Spleen (tissue), 7 donors: Measurements from ENCODE around the gene RPL21.

Experiments used
- POLR2A ChIP-seq, 3 donors: fragments of 450-650 bp; IDR thresholded peaks; one replicate each; pipeline ENCODE4 v1.5.1; 2017; ENCODE audit warnings: antibody characterized with exemption in 3 of 3, mild to moderate bottlenecking in 1 of 3
- TF ChIP-seq, protein P1 (sequence below), 11 experiments: fragments of 200-600 bp in 7 of 11; fragments of 450-650 bp in 4 of 11; sonication (generic) in 4 of 11; IDR thresholded peaks in 8 of 11; conservative IDR thresholded peaks in 3 of 11; 1 replicate in 7 of 11; 2 replicates in 4 of 11; pipeline versions ENCODE4 v1.4.0 to v1.8.0; 2016 to 2021; ENCODE audit warnings: antibody characterized with exemption in 11 of 11, inconsistent platforms in 4 of 11, mild to moderate bottlenecking in 1 of 11
- donor health status: DM: no; HTN: no; CAD: no; lungs with moderate emphysema.
- donor health status: DM: no; HTN: no; CAD: no.
- donor health status: DM: no; HTN: no; CAD: no.

DNA sequence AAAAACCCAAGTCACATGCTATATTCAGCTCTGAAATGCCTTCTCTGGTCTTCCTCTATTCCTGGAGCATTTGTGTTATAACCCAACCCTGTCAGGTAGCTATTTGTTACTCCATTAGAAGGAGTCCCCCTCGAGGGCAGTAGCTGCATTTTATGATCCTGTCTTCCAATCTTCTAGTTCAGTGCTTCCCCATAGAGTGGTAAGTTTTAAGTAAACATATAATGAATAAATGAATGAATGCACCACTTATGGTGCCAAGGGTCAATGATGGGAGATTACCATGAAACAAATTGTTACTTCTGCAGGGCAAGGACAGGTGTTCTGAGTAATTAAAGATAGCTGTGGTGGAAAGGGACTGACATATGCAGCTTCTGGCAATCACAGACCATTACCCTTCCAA lies 23.3 kb downstream of the RPL21 start:
- TF ChIP-seq, protein P1, sequence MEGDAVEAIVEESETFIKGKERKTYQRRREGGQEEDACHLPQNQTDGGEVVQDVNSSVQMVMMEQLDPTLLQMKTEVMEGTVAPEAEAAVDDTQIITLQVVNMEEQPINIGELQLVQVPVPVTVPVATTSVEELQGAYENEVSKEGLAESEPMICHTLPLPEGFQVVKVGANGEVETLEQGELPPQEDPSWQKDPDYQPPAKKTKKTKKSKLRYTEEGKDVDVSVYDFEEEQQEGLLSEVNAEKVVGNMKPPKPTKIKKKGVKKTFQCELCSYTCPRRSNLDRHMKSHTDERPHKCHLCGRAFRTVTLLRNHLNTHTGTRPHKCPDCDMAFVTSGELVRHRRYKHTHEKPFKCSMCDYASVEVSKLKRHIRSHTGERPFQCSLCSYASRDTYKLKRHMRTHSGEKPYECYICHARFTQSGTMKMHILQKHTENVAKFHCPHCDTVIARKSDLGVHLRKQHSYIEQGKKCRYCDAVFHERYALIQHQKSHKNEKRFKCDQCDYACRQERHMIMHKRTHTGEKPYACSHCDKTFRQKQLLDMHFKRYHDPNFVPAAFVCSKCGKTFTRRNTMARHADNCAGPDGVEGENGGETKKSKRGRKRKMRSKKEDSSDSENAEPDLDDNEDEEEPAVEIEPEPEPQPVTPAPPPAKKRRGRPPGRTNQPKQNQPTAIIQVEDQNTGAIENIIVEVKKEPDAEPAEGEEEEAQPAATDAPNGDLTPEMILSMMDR (IDR thresholded peaks at IDR 0.05 in 8 of 11, conservative IDR thresholded peaks at IDR 0.05 in 3 of 11), result no peak
- no peak for TF ChIP-seq POLR2A (IDR thresholded peaks at IDR 0.05)
